HG02763 (cell line): Measurements from ENCODE around the gene PISD.

Source experiments
- ATAC-seq: cut with Tn5 transposase; IDR thresholded peaks from one replicate; pipeline ENCODE4 v1.9.1; 2021; ENCODE audit warnings: mild to moderate bottlenecking, moderate library complexity; ENCODE audit not compliant: unreplicated experiment

Gene PISD

GRCh38 chr22:31626427-31627150 lies 35.4 kb downstream of the PISD start:
- ATAC-seq, result no peak

DNA sequence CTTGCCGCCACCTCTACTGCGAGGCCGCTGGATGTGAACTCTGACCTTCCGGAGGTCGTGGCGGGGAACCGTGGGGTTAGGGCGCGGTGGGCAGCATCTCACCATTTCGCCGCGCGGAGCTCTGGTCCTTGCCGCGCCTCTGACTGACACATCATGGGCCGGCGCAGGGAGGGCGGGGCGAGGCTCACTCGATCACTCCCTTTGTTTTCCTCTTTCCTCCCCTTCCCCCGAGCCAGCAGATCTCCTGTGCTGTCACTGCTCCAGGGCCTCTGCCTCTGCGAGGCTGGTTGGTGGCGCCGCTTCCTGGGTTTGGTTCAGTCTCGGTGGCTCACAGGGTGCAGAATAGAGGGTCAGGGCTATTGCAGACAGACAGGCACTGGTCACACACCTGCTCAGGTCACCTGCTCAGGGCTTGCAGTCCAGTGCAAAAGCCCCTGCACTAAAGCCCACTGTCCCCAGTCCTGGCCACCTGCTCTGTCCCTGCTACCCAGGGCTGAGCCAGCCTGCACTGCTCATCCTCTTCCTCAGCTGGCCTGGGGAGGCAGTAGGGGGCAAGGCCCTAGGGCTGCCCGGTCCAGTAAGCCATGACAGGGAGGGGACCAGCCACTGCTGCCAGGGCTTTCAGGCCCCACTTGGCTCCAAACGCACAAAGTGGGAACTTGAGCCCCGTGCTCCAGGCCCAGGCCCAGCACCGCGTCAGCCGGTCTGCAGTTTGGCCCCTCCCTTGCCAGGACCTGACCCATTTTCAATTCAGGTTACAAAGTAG lies 36.2 kb downstream of the PISD start:
- no peak for ATAC-seq

DNA sequence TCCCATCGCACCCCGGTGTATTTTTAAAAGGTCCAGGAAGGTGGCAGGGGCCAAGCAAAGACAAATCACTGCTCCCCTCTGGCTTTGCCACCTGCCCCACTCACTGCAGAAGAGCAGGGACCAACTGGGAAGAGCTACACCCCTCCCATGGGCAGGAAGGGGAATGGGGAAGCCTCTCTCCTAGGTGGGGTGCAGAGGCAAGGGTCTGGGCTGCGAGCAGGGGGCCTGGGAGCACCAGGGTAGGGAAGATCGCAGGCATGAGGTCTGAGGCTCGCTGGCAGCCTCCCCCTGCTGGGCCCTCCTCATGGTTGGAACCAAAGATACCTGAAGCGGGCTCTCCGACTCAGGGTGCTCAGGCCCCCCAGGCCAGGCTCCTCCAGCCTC lies 36.8 kb downstream of the PISD start:
- no peak for ATAC-seq

DNA sequence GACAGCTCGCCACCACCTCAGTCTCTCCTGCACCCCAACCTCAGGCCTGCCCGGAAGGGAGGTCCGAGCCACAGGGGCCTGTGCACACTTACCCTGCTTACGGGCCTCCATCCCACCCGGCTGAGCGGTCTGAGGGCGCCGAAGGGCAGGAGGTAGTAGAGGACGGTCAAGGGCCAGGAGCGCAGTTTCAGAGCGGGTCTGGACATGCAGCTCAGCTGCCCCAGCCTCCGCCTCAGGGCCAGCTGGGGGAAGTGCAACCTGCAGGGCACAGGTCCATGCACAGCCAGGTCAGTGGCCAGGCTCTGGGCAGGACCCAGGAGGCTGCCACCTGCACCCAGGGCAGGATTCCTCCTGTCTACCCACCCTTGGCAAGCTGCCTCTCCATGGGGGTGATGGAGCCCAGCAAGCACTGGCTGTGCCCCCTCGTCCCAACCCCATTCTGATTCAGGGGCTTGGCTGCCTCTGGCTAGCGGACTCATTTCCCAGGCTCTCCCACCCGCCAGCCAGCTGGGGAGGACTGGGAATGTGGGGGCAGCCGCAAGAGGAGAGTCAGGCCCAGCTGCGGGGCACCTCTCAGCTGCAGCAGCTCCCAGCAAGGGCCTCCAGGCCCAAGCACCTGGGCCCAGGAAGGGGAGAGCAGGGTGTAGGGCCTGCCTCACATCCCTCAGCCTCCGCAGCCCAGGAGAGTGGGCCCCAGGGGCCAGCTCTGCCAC lies 38.3 kb downstream of the PISD start:
- no peak for ATAC-seq

DNA sequence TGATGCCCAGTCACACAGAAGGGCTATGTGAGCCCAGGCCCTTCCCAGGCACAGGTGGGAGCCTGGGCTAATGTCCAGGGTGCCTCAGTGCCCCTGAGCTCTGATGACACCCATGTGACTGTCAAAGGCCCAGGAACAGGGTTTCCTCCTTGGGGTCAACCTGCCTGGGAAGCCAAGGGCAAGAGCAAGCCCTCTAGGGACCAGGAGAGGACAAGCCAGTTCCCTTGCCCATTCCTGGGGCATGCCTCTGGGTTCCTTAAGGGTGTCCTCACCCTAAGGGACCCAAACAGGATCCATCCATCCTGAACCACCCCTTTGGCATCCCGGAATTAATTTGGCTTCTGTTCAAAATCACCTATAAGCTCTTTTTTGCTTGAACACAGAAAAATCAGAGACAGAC lies 39.0 kb downstream of the PISD start:
- no peak for ATAC-seq

DNA sequence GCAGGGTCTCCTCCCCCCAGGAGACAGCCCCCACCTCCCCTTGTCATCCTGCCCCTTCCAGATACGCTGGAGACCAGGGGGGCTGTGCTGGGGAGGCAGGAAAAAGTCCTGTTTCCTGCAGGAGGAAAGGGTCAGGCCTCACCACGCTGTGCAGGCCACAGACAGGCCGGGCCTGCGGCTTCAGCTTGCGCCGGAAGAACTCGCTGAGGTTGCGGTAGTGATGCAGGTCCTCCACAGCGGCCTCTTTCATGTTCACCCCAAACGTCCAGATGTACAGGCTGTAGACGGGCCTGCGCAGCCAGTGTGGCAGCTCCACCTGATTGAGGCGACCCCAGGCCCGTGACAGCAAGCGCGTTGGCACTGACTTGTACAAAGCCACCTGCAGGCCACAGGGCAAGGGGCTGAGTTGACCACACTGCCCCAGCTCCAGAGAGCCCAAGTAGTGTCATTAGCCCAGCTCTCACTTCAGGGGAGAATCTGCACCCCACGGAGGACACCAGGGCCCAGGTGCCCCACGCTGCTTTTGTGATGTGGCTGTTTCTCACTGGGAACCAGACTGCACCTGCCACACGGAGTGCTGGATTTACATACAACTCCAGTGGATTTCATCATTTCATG lies 40.4 kb downstream of the PISD start:
- no peak for ATAC-seq

DNA sequence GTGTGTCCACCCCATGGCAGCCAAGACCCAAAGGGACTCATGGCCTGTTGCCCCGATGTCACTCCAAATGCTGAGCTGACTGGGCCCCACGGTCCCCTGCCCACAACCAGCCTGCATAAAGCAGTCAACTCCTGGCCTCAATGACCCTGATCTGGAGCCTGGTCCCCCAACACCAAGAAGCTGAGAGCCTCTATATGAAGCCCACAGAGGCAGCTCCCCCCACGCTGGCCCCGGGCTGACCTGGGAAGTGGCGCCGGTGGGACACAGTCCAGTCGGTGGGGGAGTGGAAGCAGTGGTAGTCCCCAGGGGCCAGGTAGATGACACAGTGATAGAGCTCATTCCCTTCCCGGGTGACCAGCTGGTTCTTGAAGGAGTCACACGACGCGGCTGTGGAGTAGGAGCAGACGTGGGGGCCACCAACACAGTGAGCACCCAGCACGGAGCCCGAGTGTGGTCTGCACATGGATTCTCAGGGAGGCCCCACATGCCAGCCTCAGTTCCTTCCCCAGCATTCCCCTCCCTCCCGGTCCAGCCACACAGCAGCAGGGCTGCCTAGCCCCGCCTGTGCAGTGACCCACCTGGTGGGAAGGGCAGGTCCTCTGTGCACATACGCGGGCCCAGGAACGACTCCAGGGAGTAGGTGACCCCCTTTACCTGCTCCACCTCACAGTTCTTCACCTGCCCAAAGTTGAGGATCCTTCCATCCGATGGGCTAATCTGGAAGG lies 41.1 kb downstream of the PISD start:
- ATAC-seq, result no peak

DNA sequence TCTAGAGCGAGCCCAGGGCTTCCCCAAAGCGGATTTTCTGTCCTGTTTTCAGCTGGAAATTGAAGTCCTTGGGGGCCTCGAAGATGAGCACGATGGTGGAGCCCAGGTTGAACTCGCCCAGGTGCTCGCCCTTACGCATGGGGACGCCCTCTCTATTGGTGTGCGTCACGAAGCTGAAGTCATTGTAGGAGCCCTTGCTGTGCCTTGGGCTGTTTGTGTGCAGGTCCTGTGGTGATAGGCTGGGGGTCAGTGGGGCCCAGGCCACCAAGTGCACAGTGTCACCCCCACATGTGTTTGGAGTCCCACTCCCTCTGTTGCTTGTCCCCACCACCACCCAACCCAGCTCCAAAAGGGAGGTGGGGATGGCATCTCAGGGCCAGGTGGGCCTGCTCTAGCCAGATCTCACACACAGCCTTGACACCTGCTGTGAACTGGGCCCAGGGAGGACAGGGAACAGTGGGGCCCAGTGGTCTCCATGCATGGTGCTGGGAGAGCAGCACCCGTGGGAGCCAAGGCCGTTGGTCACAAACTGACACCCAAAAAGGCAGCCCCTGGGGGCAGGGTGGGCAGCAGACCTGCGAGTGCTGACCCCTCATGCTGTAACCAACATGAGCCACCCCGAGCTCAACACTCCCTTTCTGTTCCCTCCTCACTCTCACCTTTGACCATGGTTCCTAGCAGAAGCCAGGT lies 42.3 kb downstream of the PISD start:
- ATAC-seq, result no peak

DNA sequence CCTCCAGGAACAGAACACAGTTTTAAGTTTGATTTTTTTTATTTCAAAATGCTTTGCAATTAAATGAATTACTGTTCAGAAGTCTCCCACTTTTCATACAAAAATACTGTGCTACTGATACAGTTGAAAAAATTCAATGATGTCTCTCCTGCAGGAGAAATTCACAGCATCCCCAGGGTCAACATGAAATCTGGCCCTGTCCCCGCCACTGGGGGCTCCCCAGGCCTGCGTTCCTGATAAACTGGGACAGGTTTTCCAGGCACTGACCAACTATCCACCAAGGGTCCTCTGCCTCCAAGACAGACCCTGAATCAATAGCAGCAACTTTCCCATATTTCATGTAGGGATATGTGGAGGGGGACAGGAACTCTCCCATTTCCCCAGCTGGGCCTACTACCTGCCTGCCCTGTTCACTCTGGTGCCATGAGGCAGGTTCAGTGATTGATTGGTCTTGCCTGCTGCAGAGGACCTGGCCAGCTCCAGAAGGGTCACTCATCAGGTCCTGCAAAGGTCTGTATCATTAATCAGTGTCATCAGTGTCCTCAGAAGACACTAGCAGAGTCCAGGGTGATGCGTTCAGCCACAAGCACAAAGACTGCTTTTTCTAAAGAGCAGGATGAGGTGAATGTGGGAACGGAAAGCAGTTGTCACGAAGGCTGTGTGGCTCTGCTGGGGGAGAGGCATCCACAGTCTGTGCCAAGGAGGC lies 43.4 kb downstream of the PISD start:
- no peak for ATAC-seq

DNA sequence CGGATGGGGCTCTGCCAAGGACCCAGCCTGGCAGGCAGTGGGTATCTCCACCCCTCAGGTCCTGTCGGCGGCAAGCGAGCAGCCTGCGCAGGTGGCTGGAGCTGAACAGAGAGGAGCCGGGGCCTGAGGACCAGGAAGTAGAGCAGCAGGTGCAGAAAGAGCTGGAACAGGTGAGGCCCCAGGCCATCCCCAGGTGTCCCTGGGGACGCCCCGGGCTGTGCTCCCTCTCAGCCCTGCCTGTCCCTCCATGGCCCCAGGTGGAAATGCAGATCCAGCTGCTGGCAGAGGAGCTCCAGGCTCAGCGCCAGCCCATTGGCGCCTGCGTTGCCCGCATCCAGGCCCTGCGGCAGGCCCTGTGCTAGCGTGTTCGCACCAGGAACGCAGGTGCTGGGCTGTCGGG lies 44.0 kb downstream of the PISD start:
- no peak for ATAC-seq

GRCh38 chr22:31616315-31616980 lies 45.6 kb downstream of the PISD start:
- ATAC-seq, result peak; percentile 69

- ATAC-seq, result peak; percentile 13
Measured at GRCh38 chr22:31615940-31616314, 46.1 kb downstream of the PISD start.

DNA sequence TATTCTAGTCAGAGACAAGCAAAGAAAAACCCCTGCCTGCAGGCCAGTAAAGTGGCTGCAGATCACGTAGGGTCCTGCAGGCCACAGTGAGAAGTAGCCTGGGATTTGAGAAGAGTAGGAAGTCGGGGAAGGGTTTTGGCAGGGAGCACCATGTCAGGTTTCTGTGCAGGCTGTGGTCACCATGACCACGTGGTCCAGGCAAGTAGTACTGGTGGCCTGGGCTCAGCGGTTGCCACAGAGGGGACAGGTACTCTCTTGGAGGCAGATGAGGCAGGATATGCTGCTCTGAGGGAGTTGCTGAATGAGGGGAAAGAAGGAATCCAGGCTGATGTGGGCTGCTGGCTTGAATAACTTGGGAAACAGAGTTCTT lies 46.5 kb downstream of the PISD start:
- no peak for ATAC-seq

- ATAC-seq, result no peak
Measured at GRCh38 chr22:31614781-31615490, 47.1 kb downstream of the PISD start.

- no peak for ATAC-seq
Measured at GRCh38 chr22:31613904-31614296, 48.1 kb downstream of the PISD start.

GRCh38 chr22:31613286-31613903 lies 48.6 kb downstream of the PISD start:
- ATAC-seq, result no peak

DNA sequence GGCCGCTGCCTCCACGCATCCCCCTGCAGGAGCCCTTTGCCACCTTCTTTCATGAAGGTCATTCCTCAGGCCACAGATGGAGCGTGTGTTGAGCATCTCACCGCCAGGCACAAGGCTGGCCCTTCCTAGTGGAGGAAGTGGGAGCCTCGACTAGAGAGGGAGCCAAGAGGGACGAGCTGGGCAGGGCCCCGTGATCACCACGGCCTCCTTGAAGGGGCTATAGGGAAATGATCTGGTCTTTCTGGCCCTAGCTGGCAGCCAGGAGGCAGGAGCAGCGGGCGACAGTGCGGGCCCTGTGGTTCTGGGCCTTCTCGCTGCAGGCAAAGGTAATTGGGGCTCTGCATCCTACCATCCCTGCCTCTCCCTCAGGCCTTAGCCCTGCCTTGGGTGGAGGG lies 49.1 kb downstream of the PISD start:
- ATAC-seq, result no peak

GRCh38 chr22:31611061-31611760 lies 50.8 kb downstream of the PISD start:
- no peak for ATAC-seq
